Muscle layer of duodenum (tissue), 2 donors: ENCODE results near the gene TMEM54.

Experiments
- H3K27ac ChIP-seq: one replicate; pipeline ENCODE4 v1.7.0; 2013; ENCODE audit warnings: mild to moderate bottlenecking, low read length
- H3K27me3 ChIP-seq: one replicate; pipeline ENCODE4 v1.7.0; 2013; ENCODE audit warnings: low read depth, mild to moderate bottlenecking, control low read depth, low read length
- H3K36me3 ChIP-seq, 2 donors: one replicate each; pipeline ENCODE4 v1.7.0; 2013; ENCODE audit warnings: low read length in 2 of 2, control low read depth in 1 of 2, mild to moderate bottlenecking in 1 of 2; ENCODE audit not compliant: insufficient read depth in 2 of 2, control insufficient read depth in 1 of 2
- H3K4me1 ChIP-seq, 2 donors: one replicate each; pipeline ENCODE4 v1.7.0; 2013; ENCODE audit warnings: low read length in 2 of 2, mild to moderate bottlenecking in 2 of 2, control low read depth in 1 of 2, moderate library complexity in 1 of 2; ENCODE audit not compliant: insufficient read depth in 2 of 2, control insufficient read depth in 1 of 2
- H3K4me3 ChIP-seq, 2 donors: one replicate each; pipeline ENCODE4 v1.7.0; 2013; ENCODE audit warnings: low read length in 2 of 2, low read depth in 1 of 2, mild to moderate bottlenecking in 1 of 2
- H3K9me3 ChIP-seq, 2 donors: one replicate each; pipeline ENCODE4 v1.7.0; 2013; ENCODE audit warnings: low read length in 2 of 2, control low read depth in 1 of 2, mild to moderate bottlenecking in 1 of 2; ENCODE audit not compliant: control insufficient read depth in 1 of 2
- donor health status: healthy.

The TMEM54 gene

DNA sequence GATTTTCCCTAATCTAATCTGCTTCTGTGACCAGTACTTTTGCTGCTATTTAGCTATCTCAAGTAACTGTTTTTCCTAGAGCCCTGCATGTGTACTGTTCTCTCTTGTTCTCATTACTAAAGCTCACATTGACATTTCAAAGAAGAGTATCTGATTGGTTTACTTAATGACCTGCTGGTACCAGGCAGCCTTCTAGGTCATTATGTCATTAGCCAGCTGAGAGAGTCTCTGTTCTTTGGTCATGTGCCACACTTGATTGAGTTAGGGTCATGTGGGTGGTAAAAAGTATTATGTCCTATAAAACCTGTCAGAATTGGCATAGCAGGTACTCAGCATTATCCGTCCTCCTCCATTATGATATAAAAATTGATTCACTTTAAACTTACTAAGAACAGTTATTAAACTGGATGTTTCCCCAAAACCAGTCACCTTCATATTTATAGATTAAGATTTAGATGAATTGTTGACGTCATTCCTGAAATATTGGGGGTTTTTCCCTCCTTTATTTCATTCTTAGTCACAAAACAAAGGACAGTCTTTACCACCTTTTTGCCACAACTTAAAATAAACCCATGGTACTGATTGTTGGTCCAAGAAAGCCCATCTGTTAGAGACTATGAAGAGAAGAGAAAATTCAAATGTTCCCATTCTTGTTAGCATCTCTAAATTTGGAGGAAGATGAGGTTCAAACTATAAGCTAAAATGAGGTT is 52.7 kb downstream of the TMEM54 start:
- Histone ChIP-seq H3K4me1 (no peaks in the 10 kb centered on the region), H3K9me3 (no peaks in the 10 kb centered on the region), H3K27ac (no peak overlapping the region), H3K27me3 (no peaks in the 10 kb centered on the region), H3K4me3 (no peak overlapping the region), H3K36me3 (peaks cover 8 to 26% of the 10 kb centered on the region in 2 donors)
